PC-9 (cell line): Measurements from ENCODE around the gene ROBO1. TPM values are rescaled to one million over a fixed set of nuclear protein-coding genes. Genes with fewer than 3 reads are reported as not detected.

Experiments used
- BruUV-seq: library from RNA; stranded (reverse); fragments of 400-500 nt; replicated peaks from 2 replicates; lab custom pipeline; 2021; lab: Mats Ljungman, UMichigan
- CTCF ChIA-PET: fragments of 300-600 bp; sonication (Branson Sonifier 250); formaldehyde crosslinking; loops from one replicate; lab custom pipeline; 2022; ENCODE audit warnings: antibody characterized with exemption; lab: Charles Lee
- POLR2A ChIA-PET: fragments of 300-600 bp; sonication (Branson Sonifier 250); formaldehyde crosslinking; loops from one replicate; lab custom pipeline; 2022; ENCODE audit warnings: antibody characterized with exemption; ENCODE audit not compliant: unreplicated experiment; lab: Charles Lee
- DNase-seq, 2 experiments: peaks; one replicate each; pipeline versions ENCODE4 v3.0.0 to v3.0.0-alpha.2; 2015 to 2022; ENCODE audit warnings: mixed read lengths in 1 of 2
- H2AFZ ChIP-seq: fragments of 200-600 bp; sonication (generic); 2 replicates; pipeline ENCODE4 v1.8.1; 2017; ENCODE audit warnings: antibody characterized with exemption
- H3F3A ChIP-seq: fragments of 200-600 bp; sonication (generic); 2 replicates; pipeline ENCODE4 v1.8.1; 2017; ENCODE audit warnings: antibody characterized with exemption, mild to moderate bottlenecking, low read depth; ENCODE audit not compliant: insufficient read depth
- H3K27ac ChIP-seq: fragments of 200-600 bp; sonication (generic); 2 replicates; pipeline ENCODE4 v1.6.1; 2016; ENCODE audit warnings: mixed run types
- H3K27me3 ChIP-seq: fragments of 200-600 bp; sonication (generic); 2 replicates; pipeline ENCODE4 v1.6.1; 2016; ENCODE audit warnings: low read depth, mixed run types; ENCODE audit not compliant: insufficient read depth
- H3K36me3 ChIP-seq: fragments of 200-600 bp; sonication (generic); 2 replicates; pipeline ENCODE4 v1.6.1; 2016; ENCODE audit warnings: low read depth, mixed run types
- H3K4me1 ChIP-seq: fragments of 200-600 bp; sonication (generic); replicated peaks from 2 replicates; pipeline ENCODE4 v1.6.1; 2016; ENCODE audit warnings: mixed run types; ENCODE audit not compliant: insufficient read depth
- H3K4me2 ChIP-seq: fragments of 200-600 bp; sonication (generic); 2 replicates; pipeline ENCODE4 v1.6.1; 2017; ENCODE audit warnings: mixed run types
- H3K4me3 ChIP-seq: fragments of 200-600 bp; sonication (generic); 2 replicates; pipeline ENCODE4 v1.6.1; 2016; ENCODE audit warnings: mixed run types
- H3K79me2 ChIP-seq: fragments of 200-600 bp; sonication (generic); 2 replicates; pipeline ENCODE4 v1.6.1; 2017; ENCODE audit warnings: low read depth, mixed run types
- H3K9me2 ChIP-seq: fragments of 200-600 bp; sonication (generic); 2 replicates; pipeline ENCODE4 v1.8.1; 2017; ENCODE audit warnings: mild to moderate bottlenecking; ENCODE audit not compliant: insufficient read depth
- H3K9me3 ChIP-seq: fragments of 200-600 bp; sonication (generic); 2 replicates; pipeline ENCODE4 v1.8.1; 2016; ENCODE audit warnings: low read depth; ENCODE audit not compliant: insufficient read depth
- H4K20me1 ChIP-seq: fragments of 200-600 bp; sonication (generic); 2 replicates; pipeline ENCODE4 v1.8.1; 2017; ENCODE audit not compliant: insufficient read depth
- EZH2 ChIP-seq: fragments of 200-600 bp; sonication (generic); IDR thresholded peaks from 2 replicates; pipeline ENCODE4 v1.8.0; 2017; ENCODE audit warnings: antibody characterized with exemption, low read depth
- intact Hi-C: fragments of 100-400 bp; cut with micrococcal nuclease; formaldehyde crosslinking; loops from one replicate; pipeline ENCODE4 v1.10.0; 2022; ENCODE audit not compliant: unreplicated experiment
- total RNA-seq: library from RNA; stranded (reverse); gene quantifications from 2 replicates; pipeline ENCODE4 v1.2.3, GENCODE V29; 2021
- TF ChIP-seq, protein P1 (sequence below): fragments of 200-600 bp; sonication (generic); conservative IDR thresholded peaks from 2 replicates; pipeline ENCODE4 v1.6.1; 2017; ENCODE audit warnings: mixed run types, antibody characterized with exemption, mild to moderate bottlenecking, moderate library complexity

The ROBO1 gene
- total RNA-seq, 1 experiment from 2014 or later, result 17.5 TPM

DNA sequence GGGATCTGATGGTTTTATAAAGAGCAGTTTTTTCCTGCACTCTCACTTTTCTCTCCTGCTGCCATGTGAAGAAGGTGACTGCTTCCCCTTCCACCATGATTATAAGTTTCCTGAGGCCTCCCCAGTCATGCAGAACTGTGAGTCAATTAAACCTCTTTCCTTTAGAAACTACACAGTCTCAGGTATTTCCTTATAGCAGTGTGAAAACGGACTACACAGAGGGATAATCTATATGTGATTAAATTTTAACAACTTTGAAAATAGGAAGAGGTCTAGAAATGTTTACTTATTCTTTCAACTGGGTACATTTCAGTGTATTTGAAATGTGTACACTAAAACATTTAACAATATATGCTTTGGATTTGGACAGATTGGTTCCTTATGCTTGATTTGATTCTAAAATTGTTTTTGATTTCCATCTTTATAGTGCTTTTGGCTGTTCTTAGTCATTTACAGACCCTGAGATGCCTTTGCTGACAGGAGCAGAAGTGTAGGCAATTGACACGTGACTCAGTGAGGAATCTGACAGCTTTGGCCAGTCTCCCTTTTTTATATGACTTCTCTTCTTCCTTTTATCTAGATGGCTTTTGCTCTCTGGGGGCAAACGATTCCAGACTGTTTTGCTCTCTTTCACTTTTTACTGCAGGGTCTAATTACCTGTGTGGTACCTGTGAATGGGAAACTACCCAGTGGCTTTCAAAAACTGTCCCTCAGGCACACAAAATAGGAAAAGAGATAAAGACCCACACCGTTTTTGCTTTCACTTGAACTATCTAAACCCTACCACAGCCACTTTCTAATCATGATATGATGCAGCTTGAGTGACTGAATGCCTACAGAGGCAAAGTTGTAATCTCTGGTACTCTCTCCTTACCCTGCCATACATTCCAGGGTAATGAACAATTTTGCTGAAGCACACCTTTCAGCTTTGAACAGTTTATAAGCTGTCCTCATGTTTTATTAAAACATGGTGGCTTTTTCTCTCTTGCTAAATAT lies 422.6 kb downstream of the ROBO1 start:
- Histone ChIP-seq H3K9me3 (no peaks in the 10 kb centered on the region), H2AFZ (no peak overlapping the region), H3K4me1 (no peaks in the 10 kb centered on the region), H3K27ac (no peak overlapping the region), H3K4me2 (no peak overlapping the region), H3K9me2 (peaks cover 3% of the 10 kb centered on the region; the same call in 1 of the 2 replicates), H3K79me2 (no peaks in the 10 kb centered on the region), H4K20me1 (peaks cover 3% of the 10 kb centered on the region; the same call in 1 of the 2 replicates), H3K27me3 (no peaks in the 10 kb centered on the region), H3K4me3 (no peak overlapping the region), H3K36me3 (no peaks in the 10 kb centered on the region), H3F3A (no peaks in the 10 kb centered on the region)
- POLR2A ChIA-PET, result no interaction called here
- BruUV-seq, result no TSS peak
- TF ChIP-seq EZH2, result no peak
- TF ChIP-seq, protein P1, sequence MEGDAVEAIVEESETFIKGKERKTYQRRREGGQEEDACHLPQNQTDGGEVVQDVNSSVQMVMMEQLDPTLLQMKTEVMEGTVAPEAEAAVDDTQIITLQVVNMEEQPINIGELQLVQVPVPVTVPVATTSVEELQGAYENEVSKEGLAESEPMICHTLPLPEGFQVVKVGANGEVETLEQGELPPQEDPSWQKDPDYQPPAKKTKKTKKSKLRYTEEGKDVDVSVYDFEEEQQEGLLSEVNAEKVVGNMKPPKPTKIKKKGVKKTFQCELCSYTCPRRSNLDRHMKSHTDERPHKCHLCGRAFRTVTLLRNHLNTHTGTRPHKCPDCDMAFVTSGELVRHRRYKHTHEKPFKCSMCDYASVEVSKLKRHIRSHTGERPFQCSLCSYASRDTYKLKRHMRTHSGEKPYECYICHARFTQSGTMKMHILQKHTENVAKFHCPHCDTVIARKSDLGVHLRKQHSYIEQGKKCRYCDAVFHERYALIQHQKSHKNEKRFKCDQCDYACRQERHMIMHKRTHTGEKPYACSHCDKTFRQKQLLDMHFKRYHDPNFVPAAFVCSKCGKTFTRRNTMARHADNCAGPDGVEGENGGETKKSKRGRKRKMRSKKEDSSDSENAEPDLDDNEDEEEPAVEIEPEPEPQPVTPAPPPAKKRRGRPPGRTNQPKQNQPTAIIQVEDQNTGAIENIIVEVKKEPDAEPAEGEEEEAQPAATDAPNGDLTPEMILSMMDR, result no peak
- CTCF ChIA-PET, result no interaction called here
- no peak for DNase-seq
- intact Hi-C loops, result no loop called here

GRCh38 chr3:79341961-79342360 lies 425.8 kb downstream of the ROBO1 start:
- H3K27ac ChIP-seq, result no peak overlapping the region
- no TSS peak for BruUV-seq
- H3K9me3 ChIP-seq, result no peaks in the 10 kb centered on the region
- TF ChIP-seq, protein P1, result no peak
- TF ChIP-seq EZH2, result no peak
- H4K20me1 ChIP-seq, result peaks cover 3% of the 10 kb centered on the region; the same call in 1 of the 2 replicates
- CTCF ChIA-PET, result no interaction called here
- DNase-seq, result no peak
- peaks cover 3% of the 10 kb centered on the region; the same call in 1 of the 2 replicates for H3K9me2 ChIP-seq
- H3F3A ChIP-seq, result no peaks in the 10 kb centered on the region
- POLR2A ChIA-PET, result interaction anchor here (0.6 kb wide), 1 partner anchor 213 kb away, joined by 3 read pairs; no protein-coding TSS in a partner anchor
- H2AFZ ChIP-seq, result no peak overlapping the region
- no peaks in the 10 kb centered on the region for H3K79me2 ChIP-seq
- no peak overlapping the region for H3K4me2 ChIP-seq
- no peak overlapping the region for H3K4me3 ChIP-seq
- no peaks in the 10 kb centered on the region for H3K36me3 ChIP-seq
- no peaks in the 10 kb centered on the region for H3K4me1 ChIP-seq
- H3K27me3 ChIP-seq, result no peaks in the 10 kb centered on the region
- intact Hi-C loops, result no loop called here

- intact Hi-C loops, result no loop called here
- H3K4me3 ChIP-seq, result no peak overlapping the region
- H3F3A ChIP-seq, result no peaks in the 10 kb centered on the region
- no peak overlapping the region for H2AFZ ChIP-seq
- ChIA-PET POLR2A (no interaction called here), CTCF (no interaction called here)
- H3K27ac ChIP-seq, result no peak overlapping the region
- peaks cover 3% of the 10 kb centered on the region; the same call in 1 of the 2 replicates for H4K20me1 ChIP-seq
- TF ChIP-seq, protein P1, result no peak
- no peak for TF ChIP-seq EZH2
- no peaks in the 10 kb centered on the region for H3K9me2 ChIP-seq
- H3K9me3 ChIP-seq, result no peaks in the 10 kb centered on the region
- no peak overlapping the region for H3K4me2 ChIP-seq
- no peaks in the 10 kb centered on the region for H3K27me3 ChIP-seq
- DNase-seq, result no peak
- H3K4me1 ChIP-seq, result no peaks in the 10 kb centered on the region
- BruUV-seq, result no TSS peak
- H3K79me2 ChIP-seq, result no peaks in the 10 kb centered on the region
- H3K36me3 ChIP-seq, result no peaks in the 10 kb centered on the region
These were observed 428.0 kb downstream of the ROBO1 start for GRCh38 chr3:79339846-79340245.
